NCI-H2227 treated with DMSO at 0.1 percent for 48 hours (cell line): ENCODE results near the gene OR5F1.

Experiments used
- DNase-seq: peaks from one replicate; lab custom pipeline; 2025; lab: John Stamatoyannopoulos, UW

The OR5F1 gene

DNA sequence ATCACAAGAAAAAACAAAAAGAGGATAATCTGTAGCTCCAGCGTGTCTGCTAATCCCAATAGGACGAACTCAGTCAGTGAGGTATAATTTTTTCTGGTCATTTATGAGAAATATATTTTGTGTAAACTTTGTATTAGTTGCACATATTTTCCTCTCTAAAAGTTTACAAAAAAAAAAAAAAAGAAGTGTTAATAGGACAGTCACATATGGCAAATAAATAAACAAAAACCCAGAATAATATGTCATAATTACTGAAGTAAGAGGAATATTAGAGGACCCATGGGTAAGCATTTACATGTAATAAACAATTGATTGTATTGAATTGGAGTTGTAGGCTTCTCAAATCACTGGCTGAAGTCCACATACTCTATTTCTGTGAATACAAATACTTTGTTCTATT is at the start of gene OR5F1:
TSS of gene OR5F1 (minus strand) at position 101 of the 400 bp plus-strand sequence. CDS start at position 101, 0 bp downstream.
- no peak for DNase-seq

DNA sequence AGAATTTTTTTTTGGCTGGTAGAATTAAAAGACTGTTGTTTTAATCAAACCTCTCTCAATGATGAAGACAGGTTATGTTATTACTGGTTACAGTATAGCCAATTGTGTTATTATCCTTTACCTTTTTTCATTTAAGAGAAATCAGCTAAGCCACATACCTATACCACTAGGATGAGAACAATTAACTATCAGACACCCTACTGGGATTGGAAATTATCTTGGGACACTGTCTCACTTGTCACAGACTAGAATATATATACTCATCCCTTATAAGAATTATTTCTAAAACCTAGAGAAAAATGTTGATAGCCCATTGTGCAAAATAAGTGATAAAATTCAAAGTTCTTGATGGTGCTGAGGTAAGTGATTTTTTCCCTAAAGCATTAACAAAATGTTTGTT is 32.9 kb upstream of the OR5F1 start, which contains the start of gene OR5AS1:
TSS of gene OR5AS1 (plus strand) at position 301 of the 400 bp plus-strand sequence. CDS start 2,765 bp downstream, outside the sequence.
- no peak for DNase-seq

DNA sequence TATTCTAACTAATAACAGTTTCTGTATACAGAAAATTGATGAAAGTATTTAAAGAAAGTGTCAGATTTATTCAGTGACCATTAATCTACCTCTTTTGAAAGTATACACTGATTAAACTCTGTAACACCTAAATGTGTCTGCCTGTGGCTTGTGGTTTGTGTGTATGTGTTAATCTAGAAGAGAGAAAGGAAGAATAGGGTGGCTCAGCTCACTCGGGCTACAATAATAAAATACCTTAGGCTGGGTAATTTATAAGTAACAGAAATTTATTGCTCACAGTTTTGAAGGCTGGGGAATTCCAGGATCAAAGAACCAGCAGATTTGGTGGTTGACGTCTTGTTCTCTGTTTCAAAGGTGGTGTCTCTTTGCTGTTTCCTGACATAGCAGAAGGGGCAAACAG is 19.4 kb upstream of the OR5F1 start:
- no peak for DNase-seq

DNA sequence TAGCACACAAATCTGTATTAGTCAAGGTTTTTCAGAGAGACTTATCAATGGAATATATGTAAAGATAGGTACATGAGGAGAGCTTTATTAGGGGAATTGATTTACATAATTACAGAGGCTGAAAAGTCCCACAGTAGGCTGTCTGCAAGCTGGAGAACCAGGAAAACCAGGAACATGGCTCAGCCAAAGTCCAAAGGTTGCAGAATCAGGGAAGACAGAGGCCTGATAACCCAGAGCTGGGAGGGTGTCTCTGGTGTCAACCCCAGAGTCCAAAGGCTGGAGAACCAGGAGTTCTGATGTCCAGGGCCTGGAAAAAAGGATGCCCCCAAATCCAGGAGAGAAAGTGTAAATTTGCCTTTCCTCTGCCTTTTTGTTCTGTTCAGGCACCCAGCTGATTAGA is 16.3 kb upstream of the OR5F1 start:
- no peak for DNase-seq

DNA sequence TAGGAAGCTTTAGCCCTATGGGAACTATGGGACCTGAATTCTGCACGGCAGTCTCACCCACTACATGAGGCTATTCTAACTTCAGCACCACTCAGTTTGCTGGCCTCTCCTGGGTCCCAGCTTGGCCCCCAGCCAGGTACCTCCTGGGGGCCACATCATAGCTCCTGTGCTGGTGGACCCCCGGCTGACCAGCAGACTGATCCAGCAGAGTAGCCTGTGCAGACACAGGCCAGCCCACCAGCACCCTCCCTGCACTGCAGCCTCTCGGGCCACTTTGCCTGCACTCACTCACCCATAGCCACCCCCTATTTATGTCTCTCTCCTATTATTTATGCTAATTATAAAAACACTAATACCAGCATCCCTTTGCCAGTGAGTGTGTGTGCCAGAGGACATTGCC is 23.5 kb downstream of the OR5F1 start:
- no peak for DNase-seq

DNA sequence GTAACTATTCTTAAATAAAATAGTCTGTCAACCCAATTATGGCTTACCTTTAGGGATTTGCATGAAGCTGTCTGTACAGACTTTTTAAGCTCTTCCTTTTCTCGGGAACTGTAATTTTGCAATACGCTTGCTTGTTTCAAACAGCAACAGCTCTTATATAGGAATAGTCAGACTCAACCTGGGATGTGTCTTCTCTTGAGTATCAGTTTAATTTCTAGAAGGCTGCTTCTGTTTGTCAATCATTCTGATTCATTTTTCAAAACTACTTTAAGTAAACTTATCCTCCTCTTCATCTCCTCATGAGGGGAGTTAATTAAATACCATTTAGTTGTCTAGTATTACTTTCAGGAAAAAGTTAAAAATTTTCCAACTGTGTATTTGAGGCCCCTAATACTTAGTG is 24.6 kb downstream of the OR5F1 start, which contains the start of gene OR10AG1:
TSS of gene OR10AG1 (minus strand) at position 101 of the 400 bp plus-strand sequence. CDS start at position 63, 38 bp downstream.
- no peak for DNase-seq

DNA sequence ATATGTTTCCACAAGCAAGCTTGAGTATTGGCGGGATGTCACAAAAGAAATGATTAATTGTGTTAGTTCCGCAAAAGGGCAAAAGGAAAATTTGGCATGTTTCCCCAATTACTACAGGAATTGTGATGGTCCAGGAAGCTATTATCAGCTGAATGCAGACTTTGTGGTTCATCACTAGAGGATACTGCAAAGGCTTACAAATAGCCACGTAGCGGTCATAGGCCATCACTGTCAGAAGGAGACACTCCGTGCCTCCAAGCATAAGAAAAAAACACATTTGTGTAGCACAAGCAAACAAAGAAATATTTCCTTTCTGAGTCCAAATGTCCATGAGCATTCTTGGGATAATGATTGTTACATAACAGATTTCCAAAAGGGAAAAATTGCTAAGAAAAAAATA is 26.5 kb downstream of the OR5F1 start:
- no peak for DNase-seq

DNA sequence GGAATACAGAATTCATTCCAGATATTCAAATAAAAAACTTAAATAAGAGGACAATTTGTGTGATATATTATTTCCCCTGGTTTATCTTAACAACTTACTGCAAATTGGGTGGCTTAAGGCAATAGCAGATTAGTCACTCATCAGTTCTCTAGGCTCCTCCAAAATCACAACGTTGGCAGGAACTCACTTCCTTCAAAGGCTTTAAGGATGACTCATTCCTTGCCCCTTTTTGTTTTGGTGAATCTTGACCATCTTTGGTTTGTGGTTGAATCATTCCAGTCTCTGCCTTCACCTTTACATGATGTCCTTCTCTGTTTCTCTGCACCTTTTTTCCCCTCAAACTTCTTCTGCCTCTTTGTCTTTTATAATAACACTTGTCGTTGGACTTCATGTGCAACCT is 28.0 kb downstream of the OR5F1 start:
- DNase-seq, result no peak

DNA sequence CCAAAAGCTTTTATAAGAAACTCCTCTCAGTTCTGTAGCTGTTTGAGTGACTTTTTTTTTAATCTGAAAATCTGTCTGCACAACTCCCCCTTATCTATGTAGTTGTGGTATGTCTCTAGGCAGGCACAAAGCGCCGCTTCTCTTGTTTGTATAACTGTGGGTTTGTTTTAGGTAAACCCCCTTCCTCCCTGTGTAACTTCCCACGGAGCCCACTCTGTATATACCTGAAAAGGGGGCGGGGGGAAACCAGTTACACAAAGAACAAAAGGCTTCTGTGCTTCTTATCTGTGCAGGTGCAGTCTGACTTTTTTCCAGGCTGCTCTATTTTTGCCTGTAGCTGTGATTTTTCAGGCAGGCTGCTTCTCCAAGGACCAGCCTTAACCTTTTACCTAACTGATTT is 37.9 kb downstream of the OR5F1 start:
- no peak for DNase-seq

DNA sequence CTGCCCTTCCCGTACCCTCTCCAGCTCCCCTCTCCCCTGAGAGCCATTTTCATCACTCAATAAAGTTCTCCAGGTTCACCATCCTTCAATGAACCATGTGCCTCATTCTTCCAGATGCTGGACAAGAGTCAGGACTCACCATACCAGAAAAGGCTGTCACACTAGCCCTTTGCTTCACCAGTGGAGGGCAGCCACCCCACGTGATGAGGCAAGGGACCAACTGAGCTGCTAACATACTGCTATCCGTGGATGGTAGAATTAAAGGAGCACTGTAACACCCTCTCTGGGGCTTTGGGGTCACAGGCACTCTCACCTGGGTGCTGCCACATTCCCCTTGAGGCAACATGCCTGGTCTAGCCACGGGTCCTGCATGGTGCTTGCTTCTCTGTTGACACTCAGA is 45.1 kb downstream of the OR5F1 start:
- DNase-seq, result no peak
